PC-3 (cell line): Measurements from ENCODE around the gene SLC22A14. TPM values are rescaled to one million over a fixed set of nuclear protein-coding genes. Genes with fewer than 3 reads are reported as not detected.

Experiments
- ATAC-seq: fragments of 200-7000 bp; cut with Tn5 transposase; 2 replicates; pipeline ENCODE4 v1.9.1; 2020; ENCODE audit warnings: mild to moderate bottlenecking, moderate library complexity
- BruUV-seq: library from RNA; stranded (reverse); fragments of 400-500 nt; replicated peaks from 2 replicates; lab custom pipeline; 2021; lab: Mats Ljungman, UMichigan
- CTCF ChIA-PET: fragments of 300-600 bp; sonication (Branson Sonifier 250); formaldehyde crosslinking; loops from one replicate; lab custom pipeline; 2022; ENCODE audit warnings: antibody characterized with exemption; lab: Charles Lee
- POLR2A ChIA-PET: fragments of 300-600 bp; sonication (Branson Sonifier 250); formaldehyde crosslinking; loops from one replicate; lab custom pipeline; 2022; ENCODE audit warnings: antibody characterized with exemption; ENCODE audit not compliant: unreplicated experiment; lab: Charles Lee
- DNase-seq: peaks from one replicate; pipeline ENCODE4 v3.0.0-alpha.2; 2015
- H2AFZ ChIP-seq: fragments of 300-600 bp; sonication (generic); 2 replicates; pipeline ENCODE4 v1.6.0; 2016; ENCODE audit warnings: antibody characterized with exemption, low read length
- H3F3A ChIP-seq: fragments of 300-600 bp; sonication (generic); one replicate; pipeline ENCODE4 v1.6.0; 2017; ENCODE audit warnings: antibody characterized with exemption, low read length, control low read depth, mild to moderate bottlenecking; ENCODE audit not compliant: unreplicated experiment
- H3K27ac ChIP-seq: fragments of 300-600 bp; sonication (generic); 2 replicates; pipeline ENCODE4 v1.5.1; 2016; ENCODE audit warnings: mild to moderate bottlenecking, low read length
- H3K27me3 ChIP-seq: fragments of 300-600 bp; sonication (generic); 2 replicates; pipeline ENCODE4 v1.6.1; 2016; ENCODE audit warnings: low read length, mixed read lengths
- H3K36me3 ChIP-seq: fragments of 300-600 bp; sonication (generic); 2 replicates; pipeline ENCODE4 v1.6.1; 2016; ENCODE audit warnings: low read depth, mixed run types, low read length, mixed read lengths
- H3K4me1 ChIP-seq: fragments of 300-600 bp; sonication (generic); 2 replicates; pipeline ENCODE4 v1.5.1; 2016; ENCODE audit warnings: low read length; ENCODE audit not compliant: insufficient read depth
- H3K4me2 ChIP-seq: fragments of 300-600 bp; sonication (generic); 2 replicates; pipeline ENCODE4 v1.6.0; 2016; ENCODE audit warnings: low read length
- H3K4me3 ChIP-seq: fragments of 300-600 bp; sonication (generic); 2 replicates; pipeline ENCODE4 v1.5.1; 2016; ENCODE audit warnings: mild to moderate bottlenecking, low read length, mixed read lengths
- H3K79me2 ChIP-seq: fragments of 300-600 bp; sonication (generic); 2 replicates; pipeline ENCODE4 v1.6.1; 2017; ENCODE audit warnings: low read length, mixed read lengths
- H3K9ac ChIP-seq: fragments of 300-600 bp; sonication (generic); 2 replicates; pipeline ENCODE4 v1.6.0; 2016; ENCODE audit warnings: mild to moderate bottlenecking, low read length
- H3K9me2 ChIP-seq: fragments of 300-600 bp; sonication (generic); replicated peaks from 2 replicates; pipeline ENCODE4 v1.6.1; 2016; ENCODE audit warnings: mixed run types, low read length, mixed read lengths
- H3K9me3 ChIP-seq: fragments of 300-600 bp; sonication (generic); 2 replicates; pipeline ENCODE4 v1.6.1; 2016; ENCODE audit warnings: low read length, mixed read lengths
- H4K20me1 ChIP-seq: fragments of 300-600 bp; sonication (generic); 2 replicates; pipeline ENCODE4 v1.6.1; 2016; ENCODE audit warnings: low read length, mixed read lengths
- CTCF ChIP-seq: fragments of 300-600 bp; sonication (generic); conservative IDR thresholded peaks from 2 replicates; pipeline ENCODE4 v1.5.1; 2017; ENCODE audit warnings: antibody characterized with exemption, low read depth, mild to moderate bottlenecking, low read length
- EZH2 ChIP-seq: fragments of 300-600 bp; sonication (generic); IDR thresholded peaks from one replicate; pipeline ENCODE4 v1.6.1; 2017; ENCODE audit warnings: antibody characterized with exemption, mild to moderate bottlenecking, low read length; ENCODE audit not compliant: unreplicated experiment
- EZH2phosphoT487 ChIP-seq: fragments of 300-600 bp; sonication (generic); IDR thresholded peaks from 2 replicates; pipeline ENCODE4 v1.6.1; 2018; ENCODE audit warnings: mild to moderate bottlenecking, antibody characterized with exemption, low read length, borderline replicate concordance
- intact Hi-C: fragments of 100-400 bp; cut with micrococcal nuclease; formaldehyde crosslinking; loops from 2 replicates; pipeline ENCODE4 v1.9.0; 2023
- total RNA-seq: library from RNA; depleted of rRNA; stranded (reverse); fragments of >200 nt; gene quantifications from 2 replicates; pipeline ENCODE4 v1.2.3, GENCODE V29; 2014

The SLC22A14 gene
- total RNA-seq, 1 experiment from 2014 or later: 0.07 TPM

- Histone ChIP-seq H3K27ac (no peak overlapping the region), H3K4me1 (no peaks in the 10 kb centered on the region), H3K27me3 (no peaks in the 10 kb centered on the region), H3K79me2 (no peaks in the 10 kb centered on the region), H4K20me1 (no peaks in the 10 kb centered on the region), H3K9me2 (no peaks in the 10 kb centered on the region), H2AFZ (no peak overlapping the region), H3K4me3 (no peak overlapping the region), H3F3A (no peaks in the 10 kb centered on the region), H3K36me3 (no peaks in the 10 kb centered on the region), H3K9me3 (no peaks in the 10 kb centered on the region), H3K4me2 (no peak overlapping the region), H3K9ac (no peak overlapping the region)
- POLR2A ChIA-PET: no interaction called here
- no TSS peak for BruUV-seq
- ATAC-seq (no peak), DNase-seq (no peak)
- TF ChIP-seq EZH2 (no peak), EZH2phosphoT487 (no peak), CTCF (no peak)
- intact Hi-C loops: no loop called here
- CTCF ChIA-PET: no interaction called here
Measured at GRCh38 chr3:38275658-38276057, 6.4 kb upstream of the SLC22A14 start.

GRCh38 chr3:38276081-38276916 is 5.8 kb upstream of the SLC22A14 start:
- no peaks in the 10 kb centered on the region for H3K4me1 ChIP-seq
- H3K9me3 ChIP-seq: no peaks in the 10 kb centered on the region
- no peak overlapping the region for H2AFZ ChIP-seq
- no peaks in the 10 kb centered on the region for H3F3A ChIP-seq
- H3K9ac ChIP-seq: no peak overlapping the region
- no peaks in the 10 kb centered on the region for H3K79me2 ChIP-seq
- ChIA-PET CTCF (no interaction called here), POLR2A (no interaction called here)
- no peak overlapping the region for H3K27ac ChIP-seq
- TF ChIP-seq EZH2phosphoT487 (no peak), EZH2 (no peak), CTCF (no peak)
- BruUV-seq: no TSS peak
- H3K4me3 ChIP-seq: no peak overlapping the region
- no peaks in the 10 kb centered on the region for H4K20me1 ChIP-seq
- H3K27me3 ChIP-seq: no peaks in the 10 kb centered on the region
- H3K9me2 ChIP-seq: no peaks in the 10 kb centered on the region
- no peaks in the 10 kb centered on the region for H3K36me3 ChIP-seq
- ATAC-seq (no peak), DNase-seq (no peak)
- intact Hi-C loops: no loop called here
- H3K4me2 ChIP-seq: no peak overlapping the region

GRCh38 chr3:38276917-38277630 is 5.0 kb upstream of the SLC22A14 start:
- no peaks in the 10 kb centered on the region for H3K27me3 ChIP-seq
- no peaks in the 10 kb centered on the region for H3K79me2 ChIP-seq
- no peaks in the 10 kb centered on the region for H3F3A ChIP-seq
- no peak for ATAC-seq
- H3K9ac ChIP-seq: no peak overlapping the region
- intact Hi-C loops: no loop called here
- H3K9me2 ChIP-seq: no peaks in the 10 kb centered on the region
- no peaks in the 10 kb centered on the region for H3K9me3 ChIP-seq
- H2AFZ ChIP-seq: no peak overlapping the region
- DNase-seq: no peak
- H3K36me3 ChIP-seq: no peaks in the 10 kb centered on the region
- ChIA-PET CTCF (no interaction called here), POLR2A (no interaction called here)
- no peak overlapping the region for H3K27ac ChIP-seq
- TF ChIP-seq EZH2phosphoT487: no peak
- no peak for TF ChIP-seq EZH2
- no peak for TF ChIP-seq CTCF
- BruUV-seq: no TSS peak
- no peaks in the 10 kb centered on the region for H3K4me1 ChIP-seq
- H4K20me1 ChIP-seq: no peaks in the 10 kb centered on the region
- H3K4me2 ChIP-seq: no peak overlapping the region
- no peak overlapping the region for H3K4me3 ChIP-seq
